T-cell (primary cell): ENCODE data around the gene TMCC2. TPM values are rescaled to one million over a fixed set of nuclear protein-coding genes. Genes with fewer than 3 reads are reported as not detected.

Source experiments
- ATAC-seq, 4 experiments: fragments of 200-7000 bp in 3 of 4; fragments of 150-1000 bp in 1 of 4; cut with Tn5 transposase; replicated peaks in 1 of 4; 1 replicate in 3 of 4; 2 replicates in 1 of 4; pipeline ENCODE4 v1.10.0; 2021; ENCODE audit warnings: moderate library complexity in 3 of 4, mild to moderate bottlenecking in 2 of 4, moderate number of reproducible peaks in 1 of 4
- CTCF ChIA-PET, 2 donors: fragments of 300-600 bp; sonication (Branson Sonifier 250); formaldehyde crosslinking; loops; one replicate each; lab custom pipeline; 2022; ENCODE audit warnings: antibody characterized with exemption in 2 of 2; lab: Charles Lee
- POLR2A ChIA-PET, 2 donors: fragments of 300-600 bp; sonication (Branson Sonifier 250); formaldehyde crosslinking; loops; one replicate each; lab custom pipeline; 2022; ENCODE audit warnings: antibody characterized with exemption in 2 of 2; lab: Charles Lee
- DNase-seq, 35 experiments: peaks; one replicate each; pipeline versions ENCODE4 v3.0.0 to v3.0.0-alpha.2; 2013 to 2023
- H3K27ac ChIP-seq: one replicate; pipeline ENCODE4 v1.5.1; 2013; ENCODE audit warnings: low read length
- H3K27me3 ChIP-seq, 2 experiments: replicated peaks in 1 of 2; 1 replicate in 1 of 2; 2 replicates in 1 of 2; pipeline versions ENCODE4 v1.6.1 to v1.7.0; 2013; ENCODE audit warnings: low read length in 1 of 2, mixed read lengths in 1 of 2; ENCODE audit not compliant: control insufficient read depth in 2 of 2, insufficient read depth in 2 of 2; ENCODE audit errors: extremely low read depth in 1 of 2
- H3K36me3 ChIP-seq, 2 donors: 1 replicate in 1 of 2; 2 replicates in 1 of 2; pipeline versions ENCODE4 v1.6.1 to v1.7.0; 2013; ENCODE audit warnings: low read length in 1 of 2; ENCODE audit not compliant: control insufficient read depth in 2 of 2, insufficient read depth in 1 of 2; ENCODE audit errors: extremely low read depth in 1 of 2
- H3K4me1 ChIP-seq, 2 experiments: 1 replicate in 1 of 2; 2 replicates in 1 of 2; pipeline versions ENCODE4 v1.6.1 to v1.7.0; 2013; ENCODE audit warnings: low read length in 2 of 2, mixed read lengths in 1 of 2; ENCODE audit not compliant: insufficient read depth in 2 of 2, control insufficient read depth in 1 of 2; ENCODE audit errors: extremely low read depth in 1 of 2
- H3K4me3 ChIP-seq, 2 donors: 1 replicate in 1 of 2; 2 replicates in 1 of 2; pipeline versions ENCODE4 v1.5.1 to v1.7.0; 2013; ENCODE audit warnings: mild to moderate bottlenecking in 2 of 2, low read length in 1 of 2, moderate library complexity in 1 of 2; ENCODE audit not compliant: control insufficient read depth in 1 of 2; ENCODE audit errors: extremely low read depth in 1 of 2
- H3K9me3 ChIP-seq: 2 replicates; pipeline ENCODE4 v1.7.0; 2013
- H3K27ac Mint-ChIP-seq, 2 donors: one replicate each; pipeline ENCODE4 v1.8.0; 2020 to 2021; ENCODE audit warnings: mild to moderate bottlenecking in 2 of 2, mixed read lengths in 2 of 2
- H3K27me3 Mint-ChIP-seq, 2 donors: one replicate each; pipeline ENCODE4 v1.8.0; 2021 to 2022; ENCODE audit warnings: mixed read lengths in 2 of 2
- H3K36me3 Mint-ChIP-seq: one replicate; pipeline ENCODE4 v1.8.0; 2021; ENCODE audit warnings: mixed read lengths
- H3K4me1 Mint-ChIP-seq, 3 donors: one replicate each; pipeline ENCODE4 v1.8.0; 2020 to 2022; ENCODE audit warnings: mixed read lengths in 3 of 3, mild to moderate bottlenecking in 1 of 3
- H3K4me3 Mint-ChIP-seq, 3 donors: one replicate each; pipeline ENCODE4 v1.8.0; 2020 to 2022; ENCODE audit warnings: mild to moderate bottlenecking in 3 of 3, mixed read lengths in 3 of 3, moderate library complexity in 3 of 3
- H3K9me3 Mint-ChIP-seq, 3 donors: one replicate each; pipeline ENCODE4 v1.8.0; 2020 to 2022; ENCODE audit warnings: mixed read lengths in 3 of 3
- WGBS: methylation state at CpG from one replicate; pipeline ENCODE4 v1.1.5; 2013; ENCODE audit warnings: missing lambda C conversion rate; ENCODE audit not compliant: insufficient coverage; 5-methylcytosine and 5-hydroxymethylcytosine counted together
- total RNA-seq, 35 experiments: library from RNA in 6 of 35; stranded (reverse) in 6 of 35; fragments of 120-200 nt in 1 of 35; gene quantifications; one replicate each; pipeline versions ENCODE4 v1.2.1 to v1.2.4 and lab custom pipeline; 2013 to 2026

The TMCC2 gene
- total RNA-seq, 5 donors from 2014 or later (not counting 1 experiment from before 2014, with no cell fraction given), result 1.0 to 3.3 (median 1.8) TPM

DNA sequence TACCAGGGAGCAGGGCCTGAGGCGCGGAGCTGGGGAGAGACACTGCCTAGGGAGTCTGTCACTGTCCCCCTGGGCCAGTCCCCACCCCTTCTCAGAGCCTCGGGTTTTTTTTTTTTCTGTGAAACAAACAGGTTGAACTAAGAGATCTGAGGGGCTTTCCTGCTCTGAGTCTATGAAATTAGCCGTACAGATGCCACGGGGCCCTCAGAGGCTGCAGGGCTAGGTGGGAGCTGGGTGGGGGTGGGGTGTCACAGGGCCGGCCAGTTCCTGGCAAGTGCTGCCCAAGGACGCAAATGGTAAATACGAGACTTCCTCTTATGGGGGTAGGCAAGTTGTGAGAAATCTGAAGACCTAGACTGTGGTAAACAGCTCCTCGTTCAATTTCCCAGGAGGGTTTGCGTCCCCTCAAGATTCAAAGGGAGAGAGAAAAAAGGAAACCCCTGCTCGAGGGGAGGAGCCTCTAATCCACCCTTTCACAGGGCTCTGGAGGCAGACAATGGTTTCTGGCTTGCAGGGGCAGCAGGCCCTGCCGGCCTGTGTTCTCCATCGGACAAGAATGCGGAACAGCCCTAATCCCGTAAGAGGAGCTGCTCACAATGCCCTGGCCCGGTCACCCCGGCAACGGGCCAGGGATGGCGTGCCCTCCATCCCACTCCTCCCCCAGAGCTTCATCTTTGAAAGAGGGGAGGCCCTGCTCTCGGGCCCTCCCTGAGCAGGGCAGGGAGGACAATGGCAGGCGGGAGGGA is 86.0 kb downstream of the TMCC2 start:
- peaks cover 16 to 42% of the 10 kb centered on the region in 2 donors for H3K36me3 ChIP-seq
- peaks cover 54 to 90% of the 10 kb centered on the region in 2 experiments for H3K4me1 ChIP-seq
- CTCF ChIA-PET, result interaction anchor here (0.5 to 2.7 kb wide), 11 partner anchors 11 to 917 kb away, joined by 3 to 10 read pairs (median 3); no protein-coding TSS in a partner anchor

DNA sequence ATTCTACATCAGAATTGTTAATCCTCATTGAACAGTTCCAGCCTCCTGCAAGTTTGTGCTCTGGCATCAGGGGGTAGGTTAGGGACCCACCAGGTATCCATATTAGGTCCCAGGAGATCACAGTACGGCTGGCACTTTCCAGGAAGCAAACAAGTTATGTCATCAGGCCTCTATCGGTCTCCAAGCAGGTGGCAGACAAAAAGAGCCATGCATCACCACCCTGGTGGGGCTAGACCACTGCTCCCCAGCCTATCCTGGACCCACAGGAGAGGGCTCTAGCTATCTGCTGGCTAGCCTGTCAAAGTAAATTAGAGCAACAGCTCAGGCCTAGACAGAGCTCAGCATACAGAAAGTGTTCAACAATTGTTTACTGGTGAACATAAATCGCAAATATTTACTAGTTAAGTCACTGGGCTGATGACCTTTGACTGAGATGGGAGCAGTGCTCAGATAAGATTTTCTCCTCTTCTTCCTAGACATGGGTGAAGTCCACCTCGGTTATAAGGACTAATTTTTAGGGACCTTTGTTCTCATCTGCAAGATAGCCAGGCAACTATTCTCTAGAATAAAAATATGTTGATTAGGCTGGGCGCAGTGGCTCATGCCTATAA is 87.4 kb downstream of the TMCC2 start:
- ChIA-PET CTCF (interaction anchor here (0.5 to 2.7 kb wide), 6 partner anchors 10 to 40 kb away, joined by 3 to 10 read pairs (median 4); no protein-coding TSS in a partner anchor), POLR2A (interaction anchor here in 1 of 2 donors (1.8 kb wide), 1 partner anchor 29 kb away, joined by 11 read pairs; no protein-coding TSS in a partner anchor)
- H3K27ac Mint-ChIP-seq, result peak overlapping the region; percentile 95
- peaks cover 24% of the 10 kb centered on the region for H3K36me3 Mint-ChIP-seq
- H3K27me3 ChIP-seq, result no peaks in the 10 kb centered on the region
- H3K4me3 ChIP-seq, result peak overlapping the region in 1 of 2 donors; percentile 5
- H3K9me3 Mint-ChIP-seq, result no peaks in the 10 kb centered on the region
- H3K27ac ChIP-seq, result peak overlapping the region; percentile 66
- peaks cover 13 to 29% of the 10 kb centered on the region in 2 donors for H3K36me3 ChIP-seq
- H3K4me1 Mint-ChIP-seq, result peaks cover 94 to 99% (median 98%) of the 10 kb centered on the region in 3 donors
- no peaks in the 10 kb centered on the region for H3K27me3 Mint-ChIP-seq
- H3K4me1 ChIP-seq, result peaks cover 60 to 93% of the 10 kb centered on the region in 2 experiments
- ATAC-seq (no peak), DNase-seq (peak in 2 of 35 experiments; percentile 14 to 20)
- 43% methylated on average over 2 of the region's 5 CpGs for WGBS
- no peaks in the 10 kb centered on the region for H3K9me3 ChIP-seq
- H3K4me3 Mint-ChIP-seq, result peak overlapping the region; percentile 82 to 95 (median 84)

More for the DNA sequence above, 86.0 kb downstream of the TMCC2 start:
- WGBS, result 30% methylated on average over 10 of the region's 21 CpGs
- H3K4me1 Mint-ChIP-seq, result peaks cover 92 to 97% (median 93%) of the 10 kb centered on the region in 3 donors
- H3K4me3 Mint-ChIP-seq, result peak overlapping the region; percentile 82 to 95 (median 84)
- H3K9me3 Mint-ChIP-seq, result no peaks in the 10 kb centered on the region
- H3K27me3 Mint-ChIP-seq, result no peaks in the 10 kb centered on the region
- Histone ChIP-seq H3K27me3 (no peaks in the 10 kb centered on the region), H3K9me3 (no peaks in the 10 kb centered on the region), H3K27ac (peak overlapping the region; percentile 66), H3K4me3 (peak overlapping the region; percentile 44 to 45)
- H3K27ac Mint-ChIP-seq, result peak overlapping the region; percentile 95
- POLR2A ChIA-PET, result interaction anchor here in 1 of 2 donors (1.8 kb wide), 1 partner anchor 28 kb away, joined by 11 read pairs; no protein-coding TSS in a partner anchor
- ATAC-seq (peak; percentile 62 to 87 (median 68)), DNase-seq (peak in 34 of 35 experiments; percentile 7 to 75 (median 40))
- H3K36me3 Mint-ChIP-seq, result peaks cover 32% of the 10 kb centered on the region

DNA sequence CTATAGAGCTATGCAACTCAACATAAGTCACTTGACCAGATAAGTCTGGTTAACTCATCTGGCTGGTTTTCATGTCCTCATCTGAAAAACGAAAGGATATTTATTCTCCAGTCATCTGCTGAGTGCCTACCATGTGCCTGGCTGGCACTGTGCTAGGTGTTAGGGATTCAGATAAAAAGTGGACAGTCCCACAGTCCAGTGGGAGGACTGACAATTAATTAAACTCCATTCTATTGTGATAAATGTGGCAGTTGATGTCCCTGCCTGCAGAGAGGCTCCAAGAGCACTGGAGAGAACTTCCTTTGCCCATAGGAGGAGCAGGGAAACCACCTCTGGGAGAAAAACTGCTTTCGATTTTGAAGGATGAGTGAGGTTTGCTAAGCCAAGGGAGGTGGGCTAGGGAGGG is 88.4 kb downstream of the TMCC2 start:
- Mint-ChIP-seq H3K4me1 (peaks cover 85 to 99% (median 93%) of the 10 kb centered on the region in 3 donors), H3K27ac (peak overlapping the region; percentile 92 to 94), H3K4me3 (peak overlapping the region; percentile 61 to 99 (median 95)), H3K9me3 (no peaks in the 10 kb centered on the region), H3K27me3 (no peaks in the 10 kb centered on the region), H3K36me3 (peaks cover 13% of the 10 kb centered on the region)
- Histone ChIP-seq H3K4me1 (peaks cover 60 to 86% of the 10 kb centered on the region in 2 experiments), H3K36me3 (peaks cover 5 to 18% of the 10 kb centered on the region in 2 donors), H3K9me3 (no peaks in the 10 kb centered on the region), H3K27ac (peak overlapping the region; percentile 39), H3K4me3 (peak overlapping the region in 1 of 2 donors; percentile 100), H3K27me3 (no peaks in the 10 kb centered on the region)
- CTCF ChIA-PET, result interaction anchor here in 1 of 2 donors (0.5 to 2.7 kb wide), 2 partner anchors 9 to 315 kb away, joined by 3 to 10 read pairs; no protein-coding TSS in a partner anchor
- POLR2A ChIA-PET, result no interaction called here
- DNase-seq (peak in 1 of 35 experiments; percentile 48), ATAC-seq (no peak)
- no CpG with 5 or more reads among the region's 2 CpGs for WGBS

DNA sequence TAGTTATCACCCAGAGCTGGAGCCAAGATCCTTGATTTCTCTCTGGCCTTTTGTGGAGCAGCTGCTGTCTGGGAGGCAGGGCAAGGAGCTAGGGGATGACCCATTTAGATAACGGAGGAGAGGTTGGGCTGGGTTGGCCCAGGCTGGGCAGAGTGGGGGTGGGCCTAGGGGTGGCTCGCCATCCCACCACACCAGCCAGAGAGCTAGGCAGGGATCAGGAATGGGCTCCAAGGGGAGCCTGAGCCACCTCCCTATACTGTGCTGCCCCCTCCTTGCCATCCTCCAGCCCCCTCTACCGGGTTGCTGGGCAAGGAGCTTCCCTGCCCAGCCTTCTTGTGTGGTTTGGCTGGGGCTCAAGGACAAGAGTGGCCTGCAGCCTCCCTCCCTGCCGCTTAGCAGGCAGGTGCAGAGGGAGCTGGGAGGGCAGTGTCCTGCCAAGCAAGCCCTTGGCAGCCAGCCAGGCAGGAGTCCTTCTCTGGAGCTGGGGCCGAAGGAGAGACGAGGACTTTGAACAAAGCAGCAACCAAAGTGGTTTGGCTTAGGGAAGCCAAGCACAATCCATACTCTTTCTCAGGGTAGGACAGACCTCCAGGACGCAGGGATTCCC is 89.7 kb downstream of the TMCC2 start:
- peaks cover 77 to 100% (median 87%) of the 10 kb centered on the region in 3 donors for H3K4me1 Mint-ChIP-seq
- peak overlapping the region; percentile 39 for H3K27ac ChIP-seq
- no peaks in the 10 kb centered on the region for H3K9me3 Mint-ChIP-seq
- DNase-seq (no peak), ATAC-seq (no peak)
- no peaks in the 10 kb centered on the region for H3K27me3 ChIP-seq
- peaks cover under 1 to 12% of the 10 kb centered on the region in 2 donors for H3K36me3 ChIP-seq
- H3K27me3 Mint-ChIP-seq, result no peaks in the 10 kb centered on the region
- H3K4me3 Mint-ChIP-seq, result peak overlapping the region; percentile 95 to 99 (median 98)
- no peaks in the 10 kb centered on the region for H3K9me3 ChIP-seq
- CTCF ChIA-PET, result interaction anchor here (0.5 to 12.5 kb wide), 6 partner anchors 32 to 606 kb away, joined by 3 to 249 read pairs (median 4); no protein-coding TSS in a partner anchor
- peak overlapping the region; percentile 92 to 94 for H3K27ac Mint-ChIP-seq
- peak overlapping the region in 1 of 2 donors; percentile 100 for H3K4me3 ChIP-seq
- peaks cover 58 to 88% of the 10 kb centered on the region in 2 experiments for H3K4me1 ChIP-seq
- 60% methylated on average over 4 of the region's 7 CpGs for WGBS
- H3K36me3 Mint-ChIP-seq, result peaks cover 4% of the 10 kb centered on the region
- POLR2A ChIA-PET, result interaction anchor here in 1 of 2 donors (0.6 kb wide), 1 partner anchor 38 kb away, joined by 3 read pairs; no protein-coding TSS in a partner anchor

DNA sequence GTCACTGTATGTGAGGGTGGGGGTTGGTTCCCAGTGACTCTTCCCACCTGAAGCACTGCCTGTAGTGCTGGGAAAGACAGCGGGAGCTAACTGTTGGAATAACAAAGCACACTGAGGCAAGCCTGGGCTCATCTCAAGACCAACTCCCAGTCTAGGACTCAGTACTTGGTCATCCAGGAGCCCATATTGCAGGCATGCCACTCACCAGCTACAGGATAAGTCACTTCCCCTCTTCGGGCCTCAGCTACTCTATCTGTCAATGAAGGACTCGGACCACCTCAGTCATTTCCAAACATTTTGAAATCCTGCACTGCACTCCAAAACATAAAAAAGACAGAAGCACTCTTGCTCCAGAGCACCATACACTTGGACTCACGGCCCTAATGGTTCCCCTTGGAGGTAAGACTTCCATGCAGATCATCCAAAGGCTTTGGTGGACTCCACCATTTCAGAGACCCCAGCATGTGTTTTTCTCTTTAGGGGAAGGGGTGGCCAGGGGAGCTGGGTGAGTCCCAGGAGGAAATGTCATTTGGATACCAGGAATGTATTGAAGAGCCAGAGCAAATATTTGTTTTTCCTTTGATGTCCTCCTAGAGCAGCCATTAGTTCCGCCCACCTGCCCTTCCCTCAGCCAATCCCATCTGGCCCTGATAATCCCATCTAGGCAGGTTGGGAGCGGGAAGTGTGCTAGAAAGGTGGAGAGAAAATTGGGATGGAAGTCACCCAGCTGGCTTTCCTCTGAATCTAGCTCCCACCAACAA is 90.7 kb downstream of the TMCC2 start:
- Histone ChIP-seq H3K27me3 (peaks cover 0 to 2% of the 10 kb centered on the region in 2 experiments), H3K4me1 (peaks cover 52 to 85% of the 10 kb centered on the region in 2 experiments), H3K9me3 (no peaks in the 10 kb centered on the region), H3K4me3 (peak overlapping the region; percentile 97 to 100), H3K27ac (no peak overlapping the region), H3K36me3 (peaks cover 0 to 12% of the 10 kb centered on the region in 2 donors)
- CTCF ChIA-PET, result interaction anchor here (0.7 to 12.5 kb wide), 6 partner anchors 15 to 89 kb away, joined by 3 to 249 read pairs (median 8); no protein-coding TSS in a partner anchor
- peaks cover 4% of the 10 kb centered on the region for H3K36me3 Mint-ChIP-seq
- no peak for DNase-seq
- H3K4me1 Mint-ChIP-seq, result peaks cover 70 to 97% (median 80%) of the 10 kb centered on the region in 3 donors
- no peak for ATAC-seq
- no peaks in the 10 kb centered on the region for H3K9me3 Mint-ChIP-seq
- peak overlapping the region; percentile 95 to 99 (median 98) for H3K4me3 Mint-ChIP-seq
- 66% methylated on average over 3 of the region's 6 CpGs for WGBS
- no peaks in the 10 kb centered on the region for H3K27me3 Mint-ChIP-seq
- POLR2A ChIA-PET, result interaction anchor here in 1 of 2 donors (0.7 kb wide), 1 partner anchor 43 kb away, joined by 3 read pairs; no protein-coding TSS in a partner anchor
- H3K27ac Mint-ChIP-seq, result peak overlapping the region; percentile 92 to 94
